ENCODE results near the gene UBE2L5. TPM values are rescaled to one million over a fixed set of nuclear protein-coding genes. Genes with fewer than 3 reads are reported as not detected.
"Not testable (repeated sequence)": the region's sequence is repeated elsewhere in the genome, so short reads cannot be mapped to it uniquely, and the experiment has no call there.

Gene UBE2L5
- total and polyA plus RNA-seq, 2 donors (not counting 3 experiments of a cell fraction or from before 2014, with no cell fraction given): not detected

DNA sequence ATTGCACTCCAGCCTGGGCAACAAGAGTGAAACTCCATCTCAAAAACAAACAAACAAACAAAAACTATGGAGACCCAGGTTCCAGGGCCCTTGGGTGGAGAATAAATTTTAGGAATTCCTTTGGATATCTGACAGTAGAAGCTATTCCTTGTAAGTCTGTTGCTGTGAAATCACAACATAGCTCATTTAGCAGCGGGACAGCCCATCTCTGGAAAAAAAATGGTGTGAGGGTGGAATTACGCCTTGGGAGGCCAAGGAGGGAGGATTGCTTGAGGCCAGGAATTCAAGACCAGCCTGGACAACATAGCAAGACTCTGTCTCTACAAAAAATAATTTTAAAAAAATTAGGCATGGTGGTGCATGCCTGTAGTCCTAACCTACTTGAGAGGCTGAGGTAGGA lies 27.8 kb downstream of the UBE2L5 start:
- Histone ChIP-seq H3K9me1 (replicated peaks; ENCODE audit: control insufficient read depth, extremely low read depth, insufficient read depth, low read length) (no peaks in the 10 kb centered on the region), H3K9ac (replicated peaks; ENCODE audit: extremely low read depth, insufficient read depth, low read length) (no peak overlapping the region), H2AFZ (ENCODE audit: low read depth, low read length) (no peak overlapping the region), H3K4me3 (replicated peaks in 1 of 3; ENCODE audit: insufficient read depth in 1 of 3, low read depth in 1 of 3, low read length in 3 of 3) (no peak overlapping the region), H4K20me1 (replicated peaks; ENCODE audit: control insufficient read depth, extremely low read depth, insufficient read depth, low read length) (no peaks in the 10 kb centered on the region), H3K36me3 (ENCODE audit: control insufficient read depth in 2 of 2, extremely low read depth in 1 of 2, insufficient read depth in 2 of 2, low read length in 2 of 2) (no peaks in the 10 kb centered on the region), H3K4me1 (ENCODE audit: control insufficient read depth, extremely low read depth, insufficient read depth, low read length) (peaks cover 9% of the 10 kb centered on the region), H3K9me3 (replicated peaks; ENCODE audit: control insufficient read depth, insufficient read depth, low read length) (no peaks in the 10 kb centered on the region), H3K27ac (ENCODE audit: insufficient read depth, low read depth, low read length) (no peak overlapping the region), H3K4me2 (ENCODE audit: insufficient read depth, low read length) (no peak overlapping the region), H3K79me2 (ENCODE audit: control insufficient read depth, insufficient read depth, low read length) (no peaks in the 10 kb centered on the region), H3K27me3 (ENCODE audit: control insufficient read depth in 2 of 2, insufficient read depth in 2 of 2, low read length in 2 of 2) (no peaks in the 10 kb centered on the region)
- intact Hi-C loops (cut with micrococcal nuclease): no loop called here
- no peak for FAIRE-seq
- ChIA-PET POLR2A (no interaction called here), CTCF (interaction anchor here (1.6 kb wide), 1 partner anchor 28 kb away, joined by 3 read pairs; the partner anchor contains the start of gene UBE2L5)
- dilution Hi-C loops (cut with MboI; ENCODE audit: extremely low pct_ligation_motif_present, low sequenced_read_pairs): no loop called here
- BruUV-seq (replicated peaks): no TSS peak
- TF ChIP-seq MYC (IDR thresholded peaks at IDR 0.05; ENCODE audit: low read depth, low read length) (no peak), FOS (IDR thresholded peaks at IDR 0.05; ENCODE audit: borderline replicate concordance, insufficient read depth, low read length) (no peak), GATA2 (IDR thresholded peaks at IDR 0.05; ENCODE audit: insufficient read depth, insufficient read length, low read depth, low read length) (no peak), POLR2A (IDR thresholded peaks at IDR 0.05; ENCODE audit: low read depth, low read length) (no peak), POLR2AphosphoS5 (IDR thresholded peaks at IDR 0.05; ENCODE audit: insufficient read depth, low read depth, low read length) (no peak), EZH2 (IDR thresholded peaks at IDR 0.05; ENCODE audit: borderline replicate concordance, low read depth, low read length, severe bottlenecking) (no peak), JUN (IDR thresholded peaks at IDR 0.05; ENCODE audit: borderline replicate concordance, insufficient read depth, insufficient read length, low read depth) (no peak)
- TF ChIP-seq, protein P1, sequence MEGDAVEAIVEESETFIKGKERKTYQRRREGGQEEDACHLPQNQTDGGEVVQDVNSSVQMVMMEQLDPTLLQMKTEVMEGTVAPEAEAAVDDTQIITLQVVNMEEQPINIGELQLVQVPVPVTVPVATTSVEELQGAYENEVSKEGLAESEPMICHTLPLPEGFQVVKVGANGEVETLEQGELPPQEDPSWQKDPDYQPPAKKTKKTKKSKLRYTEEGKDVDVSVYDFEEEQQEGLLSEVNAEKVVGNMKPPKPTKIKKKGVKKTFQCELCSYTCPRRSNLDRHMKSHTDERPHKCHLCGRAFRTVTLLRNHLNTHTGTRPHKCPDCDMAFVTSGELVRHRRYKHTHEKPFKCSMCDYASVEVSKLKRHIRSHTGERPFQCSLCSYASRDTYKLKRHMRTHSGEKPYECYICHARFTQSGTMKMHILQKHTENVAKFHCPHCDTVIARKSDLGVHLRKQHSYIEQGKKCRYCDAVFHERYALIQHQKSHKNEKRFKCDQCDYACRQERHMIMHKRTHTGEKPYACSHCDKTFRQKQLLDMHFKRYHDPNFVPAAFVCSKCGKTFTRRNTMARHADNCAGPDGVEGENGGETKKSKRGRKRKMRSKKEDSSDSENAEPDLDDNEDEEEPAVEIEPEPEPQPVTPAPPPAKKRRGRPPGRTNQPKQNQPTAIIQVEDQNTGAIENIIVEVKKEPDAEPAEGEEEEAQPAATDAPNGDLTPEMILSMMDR (IDR thresholded peaks at IDR 0.05; ENCODE audit: extremely low read depth in 1 of 2, insufficient read depth in 1 of 2, low read depth in 1 of 2, low read length in 2 of 2): no peak
- TF ChIP-seq, protein P2, sequence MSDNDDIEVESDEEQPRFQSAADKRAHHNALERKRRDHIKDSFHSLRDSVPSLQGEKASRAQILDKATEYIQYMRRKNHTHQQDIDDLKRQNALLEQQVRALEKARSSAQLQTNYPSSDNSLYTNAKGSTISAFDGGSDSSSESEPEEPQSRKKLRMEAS (IDR thresholded peaks at IDR 0.05; ENCODE audit: insufficient read depth, insufficient read length): no peak
- no peak for DNase-seq (ENCODE audit: low read depth, low spot score)

DNA sequence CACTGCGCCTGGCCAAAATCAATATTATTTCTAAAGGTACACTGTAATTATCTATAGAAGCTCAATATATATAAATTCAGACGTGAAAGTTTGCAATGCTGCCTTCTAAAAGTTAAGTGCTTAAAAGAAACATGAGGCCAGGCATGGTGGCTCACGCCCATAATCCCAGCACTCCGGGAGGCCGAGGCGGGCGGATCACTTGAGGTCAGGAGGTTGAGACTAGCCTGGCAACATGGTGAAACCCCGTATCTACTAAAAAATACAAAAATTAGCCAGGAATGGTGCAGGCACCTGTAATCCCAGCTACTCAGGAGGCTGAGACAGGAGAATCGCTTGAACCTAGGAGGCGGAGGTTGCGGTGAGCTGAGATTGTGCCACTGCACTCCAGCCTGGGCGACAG lies 29.2 kb downstream of the UBE2L5 start:
- H3K36me3 ChIP-seq (ENCODE audit: control insufficient read depth in 2 of 2, extremely low read depth in 1 of 2, insufficient read depth in 2 of 2, low read length in 2 of 2); POLR2A ChIA-PET; H3K9me3 ChIP-seq (replicated peaks; ENCODE audit: control insufficient read depth, insufficient read depth, low read length); DNase-seq (ENCODE audit: low read depth, low spot score); H3K4me2 ChIP-seq (ENCODE audit: insufficient read depth, low read length); H4K20me1 ChIP-seq (replicated peaks; ENCODE audit: control insufficient read depth, extremely low read depth, insufficient read depth, low read length); H3K9ac ChIP-seq (replicated peaks; ENCODE audit: extremely low read depth, insufficient read depth, low read length); intact Hi-C loops (cut with micrococcal nuclease); BruUV-seq (replicated peaks); H3K27ac ChIP-seq (ENCODE audit: insufficient read depth, low read depth, low read length); H3K27me3 ChIP-seq (ENCODE audit: control insufficient read depth in 2 of 2, insufficient read depth in 2 of 2, low read length in 2 of 2); dilution Hi-C loops (cut with MboI; ENCODE audit: extremely low pct_ligation_motif_present, low sequenced_read_pairs); H3K79me2 ChIP-seq (ENCODE audit: control insufficient read depth, insufficient read depth, low read length); H2AFZ ChIP-seq (ENCODE audit: low read depth, low read length); H3K4me1 ChIP-seq (ENCODE audit: control insufficient read depth, extremely low read depth, insufficient read depth, low read length); H3K9me1 ChIP-seq (replicated peaks; ENCODE audit: control insufficient read depth, extremely low read depth, insufficient read depth, low read length); H3K4me3 ChIP-seq (replicated peaks in 1 of 3; ENCODE audit: insufficient read depth in 1 of 3, low read depth in 1 of 3, low read length in 3 of 3); FAIRE-seq: not testable (repeated sequence)
- CTCF ChIA-PET: interaction anchor here (0.9 kb wide), 1 partner anchor 319 kb away, joined by 3 read pairs; no protein-coding TSS in a partner anchor

All from endothelial cell of umbilical vein (primary cell).